Endothelial cell of umbilical vein (primary cell): ENCODE results near the gene PHEX. TPM values are rescaled to one million over a fixed set of nuclear protein-coding genes. Genes with fewer than 3 reads are reported as not detected.

Source experiments
- BruUV-seq: library from RNA; stranded (reverse); fragments of 400-500 nt; replicated peaks from 2 replicates; lab custom pipeline; 2021; lab: Mats Ljungman, UMichigan
- CTCF ChIA-PET: fragments of 300-600, 350-600 bp; sonication (Branson Sonifier 250); formaldehyde crosslinking; loops from one replicate; lab custom pipeline; 2021; ENCODE audit warnings: antibody characterized with exemption, inconsistent platforms; lab: Charles Lee
- POLR2A ChIA-PET: fragments of 300-600, 350-600 bp; sonication (Branson Sonifier 250); formaldehyde crosslinking; loops from one replicate; lab custom pipeline; 2021; ENCODE audit warnings: antibody characterized with exemption, inconsistent platforms; lab: Charles Lee
- DNase-seq: peaks from one replicate; pipeline ENCODE4 v3.0.0-alpha.2; 2011; ENCODE audit warnings: low read depth, low spot score
- FAIRE-seq: peaks from 2 replicates; lab custom pipeline; 2011; peaks lifted over from hg19 to GRCh38; lab: Jason Lieb, UNC
- H2AFZ ChIP-seq: 2 replicates; pipeline ENCODE4 v1.6.0; 2012; ENCODE audit warnings: low read depth, low read length, control low read depth, inconsistent platforms
- H3K27ac ChIP-seq: 2 replicates; pipeline ENCODE4 v1.5.1; 2011; ENCODE audit warnings: low read depth, mild to moderate bottlenecking, control low read depth, low read length, moderate library complexity; ENCODE audit not compliant: insufficient read depth
- H3K27me3 ChIP-seq, 2 experiments: 2 replicates each; pipeline versions ENCODE4 v1.6.0 to v1.6.1; 2011; ENCODE audit warnings: low read length in 2 of 2, mixed read lengths in 1 of 2; ENCODE audit not compliant: control insufficient read depth in 2 of 2, insufficient read depth in 2 of 2
- H3K36me3 ChIP-seq, 2 experiments: 2 replicates in 1 of 2; 3 replicates in 1 of 2; pipeline ENCODE4 v1.5.1; 2011; ENCODE audit warnings: low read length in 2 of 2, mild to moderate bottlenecking in 1 of 2, moderate library complexity in 1 of 2; ENCODE audit not compliant: control insufficient read depth in 2 of 2, insufficient read depth in 2 of 2; ENCODE audit errors: extremely low read depth in 1 of 2
- H3K4me1 ChIP-seq: 3 replicates; pipeline ENCODE4 v1.5.1; 2011; ENCODE audit warnings: mild to moderate bottlenecking, low read length; ENCODE audit not compliant: control insufficient read depth, insufficient read depth; ENCODE audit errors: extremely low read depth
- H3K4me2 ChIP-seq: 2 replicates; pipeline ENCODE4 v1.6.1; 2011; ENCODE audit warnings: low read length, control low read depth, mixed read lengths; ENCODE audit not compliant: insufficient read depth
- H3K4me3 ChIP-seq, 3 experiments: fragments of 200-600 bp in 1 of 3; sonication (generic), shearing (Covaris generic) in 1 of 3; replicated peaks in 1 of 3; 2 replicates each; pipeline ENCODE4 v1.5.1; 2011 to 2016; ENCODE audit warnings: control low read depth in 3 of 3, low read length in 3 of 3, mild to moderate bottlenecking in 2 of 3, inconsistent platforms in 1 of 3, low read depth in 1 of 3, moderate library complexity in 1 of 3; ENCODE audit not compliant: insufficient read depth in 1 of 3
- H3K79me2 ChIP-seq: 2 replicates; pipeline ENCODE4 v1.6.0; 2012; ENCODE audit warnings: low read length, inconsistent platforms; ENCODE audit not compliant: control insufficient read depth, insufficient read depth
- H3K9ac ChIP-seq: replicated peaks from 2 replicates; pipeline ENCODE3; 2011; ENCODE audit warnings: low read length, control low read depth; ENCODE audit not compliant: insufficient read depth; ENCODE audit errors: extremely low read depth
- H3K9me1 ChIP-seq: replicated peaks from 3 replicates; pipeline ENCODE4 v1.6.0; 2011; ENCODE audit warnings: mild to moderate bottlenecking, low read length; ENCODE audit not compliant: control insufficient read depth, insufficient read depth; ENCODE audit errors: extremely low read depth
- H3K9me3 ChIP-seq: replicated peaks from 2 replicates; pipeline ENCODE4 v1.5.1; 2012; ENCODE audit warnings: low read length, inconsistent platforms; ENCODE audit not compliant: control insufficient read depth, insufficient read depth
- H4K20me1 ChIP-seq: replicated peaks from 2 replicates; pipeline ENCODE3; 2011; ENCODE audit warnings: mild to moderate bottlenecking, low read length; ENCODE audit not compliant: control insufficient read depth, insufficient read depth; ENCODE audit errors: extremely low read depth
- EZH2 ChIP-seq: IDR thresholded peaks from 2 replicates; pipeline ENCODE4 v1.6.1; 2012; ENCODE audit warnings: borderline replicate concordance, low read depth, mild to moderate bottlenecking, moderate library complexity, low read length, inconsistent platforms; ENCODE audit not compliant: severe bottlenecking
- FOS ChIP-seq: IDR thresholded peaks from 2 replicates; pipeline ENCODE4 v1.6.1; 2011; ENCODE audit warnings: mild to moderate bottlenecking, low read length, moderate library complexity, borderline replicate concordance; ENCODE audit not compliant: insufficient read depth
- GATA2 ChIP-seq: IDR thresholded peaks from 2 replicates; pipeline ENCODE4 v1.7.0; 2011; ENCODE audit warnings: low read depth, mild to moderate bottlenecking, moderate library complexity, mixed read lengths, low read length; ENCODE audit not compliant: insufficient read length, insufficient read depth
- JUN ChIP-seq: IDR thresholded peaks from 2 replicates; pipeline ENCODE4 v1.6.1; 2011; ENCODE audit warnings: borderline replicate concordance, low read depth; ENCODE audit not compliant: insufficient read length, insufficient read depth
- MYC ChIP-seq: IDR thresholded peaks from one replicate; pipeline ENCODE4 v1.6.1; 2011; ENCODE audit warnings: mild to moderate bottlenecking, low read depth, low read length
- POLR2A ChIP-seq: IDR thresholded peaks from 2 replicates; pipeline ENCODE4 v1.6.1; 2012; ENCODE audit warnings: low read depth, mild to moderate bottlenecking, control low read depth, low read length
- POLR2AphosphoS5 ChIP-seq: IDR thresholded peaks from 2 replicates; pipeline ENCODE4 v1.6.1; 2012; ENCODE audit warnings: low read depth, mild to moderate bottlenecking, control low read depth, low read length, moderate library complexity; ENCODE audit not compliant: insufficient read depth
- dilution Hi-C: fragments of 300-500 bp; cut with MboI; formaldehyde crosslinking; loops from one replicate; pipeline ENCODE4 v1.15.0; 2019; ENCODE audit warnings: low sequenced_read_pairs; ENCODE audit not compliant: extremely low pct_ligation_motif_present
- intact Hi-C: fragments of 100-400 bp; cut with micrococcal nuclease; formaldehyde crosslinking; loops from one replicate; pipeline ENCODE4 v1.10.0; 2022
- polyA plus RNA-seq, 4 experiments: library from polyadenylated mRNA; depleted of rRNA in 3 of 4; stranded (reverse) in 3 of 4; unstranded in 1 of 4; fragments of >200 nt; gene quantifications; 2 replicates each; pipeline versions ENCODE4 v1.2.1 to v1.2.3, GENCODE V29; 2011 to 2012; ENCODE audit warnings: missing spikeins in 1 of 4
- total RNA-seq: library from RNA; stranded (reverse); gene quantifications from 2 replicates; pipeline ENCODE4 v1.2.3, GENCODE V29; 2021
- TF ChIP-seq, protein P1 (sequence below), 2 donors: IDR thresholded peaks; 1 replicate in 1 of 2; 2 replicates in 1 of 2; pipeline ENCODE4 v1.5.1; 2011; ENCODE audit warnings: low read length in 2 of 2, mild to moderate bottlenecking in 2 of 2, moderate library complexity in 2 of 2, control low read depth in 1 of 2, inconsistent platforms in 1 of 2, low read depth in 1 of 2; ENCODE audit not compliant: insufficient read depth in 1 of 2; ENCODE audit errors: extremely low read depth in 1 of 2
- TF ChIP-seq, protein P2 (sequence below): IDR thresholded peaks from 2 replicates; pipeline ENCODE4 v1.6.1; 2011; ENCODE audit not compliant: insufficient read depth, insufficient read length

The PHEX gene
- total and polyA plus RNA-seq, 2 donors (not counting 3 experiments of a cell fraction or from before 2014, with no cell fraction given), result 0.07 to 0.44 TPM

DNA sequence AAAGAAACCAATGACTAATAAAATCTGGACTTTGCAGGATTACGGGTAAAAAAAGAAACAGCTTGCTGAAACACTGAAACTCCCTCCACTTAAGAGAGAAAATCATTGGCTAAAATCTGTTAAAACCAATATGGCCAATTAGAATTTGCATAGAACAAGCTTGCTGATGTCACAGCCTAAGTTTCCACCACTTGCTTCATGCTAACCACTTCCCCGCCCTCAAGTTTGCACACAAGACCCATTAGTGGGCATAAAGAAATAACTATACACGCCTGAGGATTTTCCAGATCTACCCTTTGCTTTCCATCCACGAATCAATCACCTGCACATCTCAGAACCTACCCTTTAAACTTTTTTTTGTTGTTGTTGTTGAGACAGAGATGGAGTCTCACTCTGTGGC is 42.7 kb upstream of the PHEX start:
- H2AFZ ChIP-seq, result no peak overlapping the region
- dilution Hi-C loops (no loop called here), intact Hi-C loops (loop anchor here (5.0 kb wide), 1 partner anchor 758 kb away; no protein-coding TSS in a partner anchor)
- ChIA-PET POLR2A (no interaction called here), CTCF (no interaction called here)
- H3K79me2 ChIP-seq, result no peaks in the 10 kb centered on the region
- H3K9me3 ChIP-seq, result no peaks in the 10 kb centered on the region
- H3K4me3 ChIP-seq, result no peak overlapping the region
- no peaks in the 10 kb centered on the region for H3K4me1 ChIP-seq
- H4K20me1 ChIP-seq, result no peaks in the 10 kb centered on the region
- no peaks in the 10 kb centered on the region for H3K27me3 ChIP-seq
- DNase-seq (no peak), FAIRE-seq (no peak)
- BruUV-seq, result no TSS peak
- H3K27ac ChIP-seq, result no peak overlapping the region
- no peaks in the 10 kb centered on the region for H3K9me1 ChIP-seq
- no peak overlapping the region for H3K4me2 ChIP-seq
- no peak overlapping the region for H3K9ac ChIP-seq
- H3K36me3 ChIP-seq, result peaks cover 7 to 8% of the 10 kb centered on the region in 2 experiments
- TF ChIP-seq, protein P1, sequence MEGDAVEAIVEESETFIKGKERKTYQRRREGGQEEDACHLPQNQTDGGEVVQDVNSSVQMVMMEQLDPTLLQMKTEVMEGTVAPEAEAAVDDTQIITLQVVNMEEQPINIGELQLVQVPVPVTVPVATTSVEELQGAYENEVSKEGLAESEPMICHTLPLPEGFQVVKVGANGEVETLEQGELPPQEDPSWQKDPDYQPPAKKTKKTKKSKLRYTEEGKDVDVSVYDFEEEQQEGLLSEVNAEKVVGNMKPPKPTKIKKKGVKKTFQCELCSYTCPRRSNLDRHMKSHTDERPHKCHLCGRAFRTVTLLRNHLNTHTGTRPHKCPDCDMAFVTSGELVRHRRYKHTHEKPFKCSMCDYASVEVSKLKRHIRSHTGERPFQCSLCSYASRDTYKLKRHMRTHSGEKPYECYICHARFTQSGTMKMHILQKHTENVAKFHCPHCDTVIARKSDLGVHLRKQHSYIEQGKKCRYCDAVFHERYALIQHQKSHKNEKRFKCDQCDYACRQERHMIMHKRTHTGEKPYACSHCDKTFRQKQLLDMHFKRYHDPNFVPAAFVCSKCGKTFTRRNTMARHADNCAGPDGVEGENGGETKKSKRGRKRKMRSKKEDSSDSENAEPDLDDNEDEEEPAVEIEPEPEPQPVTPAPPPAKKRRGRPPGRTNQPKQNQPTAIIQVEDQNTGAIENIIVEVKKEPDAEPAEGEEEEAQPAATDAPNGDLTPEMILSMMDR (IDR thresholded peaks at IDR 0.05; ENCODE audit: extremely low read depth in 1 of 2, insufficient read depth in 1 of 2, low read depth in 1 of 2, low read length in 2 of 2), result no peak
- TF ChIP-seq JUN, result no peak
- TF ChIP-seq MYC, result no peak
- no peak for TF ChIP-seq POLR2A
- no peak for TF ChIP-seq FOS
- TF ChIP-seq EZH2, result no peak
- TF ChIP-seq POLR2AphosphoS5, result no peak
- TF ChIP-seq, protein P2, sequence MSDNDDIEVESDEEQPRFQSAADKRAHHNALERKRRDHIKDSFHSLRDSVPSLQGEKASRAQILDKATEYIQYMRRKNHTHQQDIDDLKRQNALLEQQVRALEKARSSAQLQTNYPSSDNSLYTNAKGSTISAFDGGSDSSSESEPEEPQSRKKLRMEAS, result no peak
- no peak for TF ChIP-seq GATA2
